HG02970 (cell line): ENCODE data around the gene DOCK11.

Experiments used
- ATAC-seq: cut with Tn5 transposase; IDR thresholded peaks from one replicate; pipeline ENCODE4 v1.9.1; 2021; ENCODE audit warnings: mild to moderate bottlenecking, moderate library complexity, moderate number of reproducible peaks; ENCODE audit not compliant: unreplicated experiment, low FRiP score

The DOCK11 gene

GRCh38 chrX:118526149-118526548 is 30.5 kb downstream of the DOCK11 start:
- ATAC-seq: no peak

GRCh38 chrX:118528071-118528737 is 32.6 kb downstream of the DOCK11 start:
- peak; percentile 56 for ATAC-seq

GRCh38 chrX:118530219-118530911 is 34.8 kb downstream of the DOCK11 start:
- no peak for ATAC-seq

- no peak for ATAC-seq
Measured at GRCh38 chrX:118534716-118535493, 39.3 kb downstream of the DOCK11 start.

- no peak for ATAC-seq
Measured at GRCh38 chrX:118536204-118536603, 40.6 kb downstream of the DOCK11 start.

GRCh38 chrX:118536687-118537461 is 41.3 kb downstream of the DOCK11 start:
- ATAC-seq: no peak

- ATAC-seq: no peak
Measured at GRCh38 chrX:118538386-118538785, 42.8 kb downstream of the DOCK11 start.

- ATAC-seq: no peak
Measured at GRCh38 chrX:118540342-118540741, 44.7 kb downstream of the DOCK11 start.

- no peak for ATAC-seq
Measured at GRCh38 chrX:118541482-118541881, 45.9 kb downstream of the DOCK11 start.

GRCh38 chrX:118545510-118545909 is 49.9 kb downstream of the DOCK11 start:
- ATAC-seq: no peak

- ATAC-seq: no peak
Measured at GRCh38 chrX:118548841-118549240, 53.2 kb downstream of the DOCK11 start.

GRCh38 chrX:118550792-118551191 is 55.2 kb downstream of the DOCK11 start:
- ATAC-seq: no peak

GRCh38 chrX:118551426-118551825 is 55.8 kb downstream of the DOCK11 start:
- no peak for ATAC-seq

GRCh38 chrX:118552121-118552900 is 56.7 kb downstream of the DOCK11 start:
- ATAC-seq: no peak

GRCh38 chrX:118553042-118553710 is 57.6 kb downstream of the DOCK11 start:
- ATAC-seq: no peak

- ATAC-seq: no peak
Measured at GRCh38 chrX:118554511-118554910, 58.9 kb downstream of the DOCK11 start.

- ATAC-seq: no peak
Measured at GRCh38 chrX:118558926-118559325, 63.3 kb downstream of the DOCK11 start.

GRCh38 chrX:118560489-118560888 is 64.9 kb downstream of the DOCK11 start:
- ATAC-seq: no peak

GRCh38 chrX:118562582-118563164 is 67.1 kb downstream of the DOCK11 start:
- ATAC-seq: no peak
